ENCODE measurements around the gene CBFA2T3.

Gene CBFA2T3

DNA sequence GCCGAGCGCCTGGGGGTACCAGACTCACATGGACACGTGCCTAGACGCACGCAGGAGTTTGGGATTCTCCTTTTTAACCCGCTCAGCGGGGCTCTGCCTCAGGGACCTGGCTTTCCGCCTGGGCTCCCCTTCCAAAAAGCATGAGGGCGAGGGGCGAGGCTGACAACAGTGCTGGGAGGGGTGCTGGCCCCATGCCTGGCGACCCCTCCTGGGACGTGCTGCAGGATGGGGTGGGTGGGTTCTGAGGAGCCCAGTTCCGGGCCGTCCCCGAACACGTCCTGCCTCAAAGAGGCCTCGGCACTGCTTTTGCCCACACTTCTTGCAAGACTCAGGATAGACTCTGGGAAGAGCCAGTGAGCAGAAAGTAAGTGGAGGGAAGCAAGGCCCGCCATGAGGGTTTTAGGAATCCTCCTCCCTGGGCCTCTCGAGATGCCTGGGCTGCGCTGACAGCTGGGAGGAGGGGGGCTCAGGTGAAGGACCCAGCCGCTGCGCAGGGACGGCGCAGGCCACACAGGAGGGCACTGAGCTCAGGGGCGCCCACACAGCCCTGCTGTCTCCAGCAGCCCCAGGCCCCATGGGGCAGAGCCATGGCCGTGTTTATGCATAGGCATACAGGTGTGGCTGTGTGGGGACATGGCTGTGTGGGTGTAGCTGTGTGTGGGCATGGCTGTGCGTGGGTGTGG lies 95.2 kb downstream of the CBFA2T3 start:
- Mint-ChIP-seq H3K27ac (no peak overlapping the region), H3K9me3 (ENCODE audit: low read depth) (no peaks in the 10 kb centered on the region), H3K4me1 (ENCODE audit: low read depth) (peaks cover 1% of the 10 kb centered on the region), H3K4me3 (no peak overlapping the region), H3K27me3 (no peaks in the 10 kb centered on the region), H3K36me3 (no peaks in the 10 kb centered on the region)

DNA sequence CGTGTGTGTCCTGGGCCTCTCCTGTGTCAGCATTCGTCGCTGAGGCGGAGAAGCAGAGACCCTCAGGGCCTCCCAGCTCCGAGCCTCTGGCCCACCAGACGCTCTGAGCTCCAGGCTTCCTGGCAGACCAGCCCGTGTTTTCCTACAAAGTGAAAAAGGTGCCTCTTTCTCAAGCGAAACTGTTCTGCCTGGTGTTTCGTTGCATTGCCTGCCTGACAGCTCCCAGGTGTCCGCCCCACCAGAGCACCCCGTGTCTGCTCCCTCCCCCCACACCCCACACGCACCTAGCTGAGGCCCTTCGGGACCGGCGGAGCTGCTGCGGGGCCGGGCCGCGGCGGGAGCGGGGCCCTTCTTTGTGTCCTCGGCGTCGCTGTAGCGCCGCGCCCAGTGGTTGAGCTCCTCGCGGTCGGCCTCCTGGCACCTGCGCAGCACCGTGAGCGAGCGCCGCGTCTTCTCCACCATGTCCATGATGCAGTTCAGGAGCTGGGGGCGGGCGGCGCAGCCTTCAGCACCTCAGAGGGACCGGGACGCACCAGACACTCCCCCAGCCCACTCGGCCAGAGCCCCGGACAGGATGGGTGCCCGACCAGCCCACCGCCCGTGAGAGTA lies 95.9 kb downstream of the CBFA2T3 start:
- Mint-ChIP-seq H3K27me3 (no peaks in the 10 kb centered on the region), H3K4me1 (ENCODE audit: low read depth) (peaks cover 1% of the 10 kb centered on the region), H3K27ac (no peak overlapping the region), H3K36me3 (no peaks in the 10 kb centered on the region), H3K4me3 (no peak overlapping the region), H3K9me3 (ENCODE audit: low read depth) (no peaks in the 10 kb centered on the region)

GRCh38 chr16:88880226-88881006 lies 96.6 kb downstream of the CBFA2T3 start:
- no peaks in the 10 kb centered on the region for H3K27me3 Mint-ChIP-seq
- no peak overlapping the region for H3K27ac Mint-ChIP-seq
- no peak overlapping the region for H3K4me3 Mint-ChIP-seq
- H3K36me3 Mint-ChIP-seq = no peaks in the 10 kb centered on the region
- H3K4me1 Mint-ChIP-seq (ENCODE audit: low read depth) = peaks cover 1% of the 10 kb centered on the region
- no peaks in the 10 kb centered on the region for H3K9me3 Mint-ChIP-seq (ENCODE audit: low read depth)

GRCh38 chr16:88879788-88880055 lies 97.3 kb downstream of the CBFA2T3 start:
- Mint-ChIP-seq H3K27ac (no peak overlapping the region), H3K9me3 (ENCODE audit: low read depth) (no peaks in the 10 kb centered on the region), H3K4me1 (ENCODE audit: low read depth) (peaks cover 1% of the 10 kb centered on the region), H3K27me3 (no peaks in the 10 kb centered on the region), H3K36me3 (no peaks in the 10 kb centered on the region), H3K4me3 (no peak overlapping the region)

GRCh38 chr16:88878967-88879787 lies 97.8 kb downstream of the CBFA2T3 start:
- Mint-ChIP-seq H3K27me3 (no peaks in the 10 kb centered on the region), H3K4me1 (ENCODE audit: low read depth) (peaks cover 1% of the 10 kb centered on the region), H3K4me3 (no peak overlapping the region), H3K36me3 (no peaks in the 10 kb centered on the region), H3K9me3 (ENCODE audit: low read depth) (no peaks in the 10 kb centered on the region), H3K27ac (no peak overlapping the region)

GRCh38 chr16:88878356-88878755 lies 98.7 kb downstream of the CBFA2T3 start:
- Mint-ChIP-seq H3K27ac (no peak overlapping the region), H3K4me1 (ENCODE audit: low read depth) (peaks cover 1% of the 10 kb centered on the region), H3K36me3 (no peaks in the 10 kb centered on the region), H3K4me3 (no peak overlapping the region), H3K9me3 (ENCODE audit: low read depth) (no peaks in the 10 kb centered on the region), H3K27me3 (no peaks in the 10 kb centered on the region)

- Mint-ChIP-seq H3K36me3 (no peaks in the 10 kb centered on the region), H3K27ac (no peak overlapping the region), H3K4me3 (no peak overlapping the region), H3K27me3 (no peaks in the 10 kb centered on the region), H3K4me1 (ENCODE audit: low read depth) (peaks cover 1% of the 10 kb centered on the region), H3K9me3 (ENCODE audit: low read depth) (no peaks in the 10 kb centered on the region)
Measured at GRCh38 chr16:88877564-88878289, 99.3 kb downstream of the CBFA2T3 start.

- Mint-ChIP-seq H3K36me3 (no peaks in the 10 kb centered on the region), H3K27me3 (no peaks in the 10 kb centered on the region), H3K9me3 (ENCODE audit: low read depth) (no peaks in the 10 kb centered on the region)
Measured at GRCh38 chr16:88876942-88877526, 100.0 kb downstream of the CBFA2T3 start.

GRCh38 chr16:88875703-88876234 lies 101.2 kb downstream of the CBFA2T3 start:
- Mint-ChIP-seq H3K9me3 (ENCODE audit: low read depth) (no peaks in the 10 kb centered on the region), H3K4me3 (no peak overlapping the region), H3K4me1 (ENCODE audit: low read depth) (no peaks in the 10 kb centered on the region), H3K27ac (no peak overlapping the region), H3K36me3 (no peaks in the 10 kb centered on the region), H3K27me3 (peaks cover 3% of the 10 kb centered on the region)

More at GRCh38 chr16:88876942-88877526, 100.0 kb downstream of the CBFA2T3 start:
- no peak overlapping the region for H3K27ac Mint-ChIP-seq
- no peaks in the 10 kb centered on the region for H3K4me1 Mint-ChIP-seq (ENCODE audit: low read depth)
- no peak overlapping the region for H3K4me3 Mint-ChIP-seq

DNA sequence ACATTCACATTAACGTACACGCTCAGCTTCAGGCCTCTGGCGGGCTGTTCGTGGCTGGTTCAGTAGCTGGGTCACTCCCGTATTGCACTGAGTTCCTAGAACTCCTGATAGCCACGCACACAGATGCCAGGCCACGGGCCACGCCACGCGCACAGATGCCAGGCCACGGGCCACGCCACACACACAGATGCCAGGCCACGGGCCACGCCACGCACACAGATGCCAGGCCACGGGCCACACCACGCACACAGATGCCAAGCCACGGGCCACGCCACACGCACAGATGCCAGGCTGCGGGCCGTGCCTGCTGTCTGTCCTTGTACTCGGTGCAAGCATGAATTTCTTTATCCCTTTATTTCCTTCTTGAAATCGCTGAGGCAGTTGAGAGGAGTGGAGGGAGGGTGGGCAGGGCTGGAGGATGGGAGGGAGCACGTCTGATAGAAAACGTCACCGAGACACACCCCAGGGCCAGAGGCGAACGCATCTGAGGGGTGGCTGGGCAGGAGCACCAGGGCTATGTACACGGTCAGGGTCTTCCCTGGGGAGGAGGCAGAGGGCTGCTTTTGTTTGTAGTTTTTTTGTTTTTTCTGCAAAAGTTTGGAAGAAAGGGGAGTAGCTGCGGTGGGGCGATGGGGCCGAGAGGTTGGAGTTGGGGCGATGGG lies 101.9 kb downstream of the CBFA2T3 start:
- Mint-ChIP-seq H3K36me3 (no peaks in the 10 kb centered on the region), H3K4me3 (no peak overlapping the region), H3K4me1 (ENCODE audit: low read depth) (no peaks in the 10 kb centered on the region), H3K27me3 (peaks cover 6% of the 10 kb centered on the region), H3K9me3 (ENCODE audit: low read depth) (no peaks in the 10 kb centered on the region), H3K27ac (no peak overlapping the region)

GRCh38 chr16:88872650-88873331 lies 104.2 kb downstream of the CBFA2T3 start:
- Mint-ChIP-seq H3K27ac (no peak overlapping the region), H3K27me3 (peaks cover 6% of the 10 kb centered on the region), H3K9me3 (ENCODE audit: low read depth) (no peaks in the 10 kb centered on the region), H3K4me3 (no peak overlapping the region), H3K4me1 (ENCODE audit: low read depth) (no peaks in the 10 kb centered on the region), H3K36me3 (no peaks in the 10 kb centered on the region)

GRCh38 chr16:88871730-88872416 lies 105.1 kb downstream of the CBFA2T3 start:
- Mint-ChIP-seq H3K27ac (no peak overlapping the region), H3K9me3 (ENCODE audit: low read depth) (no peaks in the 10 kb centered on the region), H3K4me1 (ENCODE audit: low read depth) (no peaks in the 10 kb centered on the region), H3K36me3 (no peaks in the 10 kb centered on the region), H3K4me3 (no peak overlapping the region), H3K27me3 (peaks cover 6% of the 10 kb centered on the region)

- no peaks in the 10 kb centered on the region for H3K4me1 Mint-ChIP-seq (ENCODE audit: low read depth)
- H3K9me3 Mint-ChIP-seq (ENCODE audit: low read depth) = no peaks in the 10 kb centered on the region
- H3K27me3 Mint-ChIP-seq = peaks cover 6% of the 10 kb centered on the region
- no peak overlapping the region for H3K27ac Mint-ChIP-seq
- H3K4me3 Mint-ChIP-seq = no peak overlapping the region
- no peaks in the 10 kb centered on the region for H3K36me3 Mint-ChIP-seq
Measured at GRCh38 chr16:88871349-88871702, 105.7 kb downstream of the CBFA2T3 start.
